IgD-negative memory B cell (primary cell): ENCODE measurements around the gene TIMD4. TPM values are rescaled to one million over a fixed set of nuclear protein-coding genes. Genes with fewer than 3 reads are reported as not detected.
"Not testable (repeated sequence)": the region's sequence is repeated elsewhere in the genome, so short reads cannot be mapped to it uniquely, and the experiment has no call there.

ENCODE experiments used
- H3K27ac Mint-ChIP-seq, 3 donors: one replicate each; pipeline ENCODE4 v1.8.0; 2020 to 2022; ENCODE audit warnings: mild to moderate bottlenecking in 3 of 3, mixed read lengths in 3 of 3, moderate library complexity in 1 of 3
- H3K27me3 Mint-ChIP-seq: one replicate; pipeline ENCODE4 v1.8.0; 2021; ENCODE audit warnings: mixed read lengths
- H3K36me3 Mint-ChIP-seq: one replicate; pipeline ENCODE4 v1.8.0; 2020; ENCODE audit warnings: mild to moderate bottlenecking, mixed read lengths
- H3K4me1 Mint-ChIP-seq, 3 donors: one replicate each; pipeline ENCODE4 v1.8.0; 2020 to 2022; ENCODE audit warnings: mixed read lengths in 3 of 3, mild to moderate bottlenecking in 1 of 3
- H3K4me3 Mint-ChIP-seq, 4 donors: one replicate each; pipeline ENCODE4 v1.8.0; 2020 to 2022; ENCODE audit warnings: mild to moderate bottlenecking in 4 of 4, mixed read lengths in 4 of 4, moderate library complexity in 3 of 4
- H3K9me3 Mint-ChIP-seq, 3 donors: one replicate each; pipeline ENCODE4 v1.8.0; 2020 to 2021; ENCODE audit warnings: mixed read lengths in 3 of 3, mild to moderate bottlenecking in 1 of 3
- polyA plus RNA-seq: library from polyadenylated mRNA; unstranded; fragments of 300-500 nt; fragmentation: Illumina TruSeq; gene quantifications from one replicate; pipeline ENCODE4 v1.2.3, GENCODE V29; 2021

The TIMD4 gene
- not detected for polyA plus RNA-seq

DNA sequence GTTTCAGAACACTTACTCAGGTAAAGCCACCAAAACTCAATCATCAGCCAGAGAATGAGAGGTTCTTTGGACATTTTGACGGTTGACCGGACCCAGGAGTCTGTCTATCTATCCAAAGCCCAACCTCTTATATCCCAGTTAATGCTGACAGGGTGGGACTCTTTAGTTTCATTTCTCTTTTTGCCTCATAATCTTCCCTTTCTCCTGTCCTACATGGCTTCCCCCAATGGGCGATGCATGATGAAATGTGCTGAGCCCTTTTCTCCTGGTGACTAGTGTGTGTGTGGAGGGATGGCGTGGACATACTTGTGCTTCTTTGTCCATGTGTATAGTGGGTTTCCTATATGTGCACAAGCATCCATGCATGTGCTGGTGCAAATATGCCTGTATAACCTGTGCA is at the start of gene TIMD4:
Gene TIMD4 (minus strand): TSS at position 102 of the 400 bp plus-strand sequence. CDS start 28 bp downstream, at position 74.
- no peak within 1 kb of the TSS for H3K27ac Mint-ChIP-seq

DNA sequence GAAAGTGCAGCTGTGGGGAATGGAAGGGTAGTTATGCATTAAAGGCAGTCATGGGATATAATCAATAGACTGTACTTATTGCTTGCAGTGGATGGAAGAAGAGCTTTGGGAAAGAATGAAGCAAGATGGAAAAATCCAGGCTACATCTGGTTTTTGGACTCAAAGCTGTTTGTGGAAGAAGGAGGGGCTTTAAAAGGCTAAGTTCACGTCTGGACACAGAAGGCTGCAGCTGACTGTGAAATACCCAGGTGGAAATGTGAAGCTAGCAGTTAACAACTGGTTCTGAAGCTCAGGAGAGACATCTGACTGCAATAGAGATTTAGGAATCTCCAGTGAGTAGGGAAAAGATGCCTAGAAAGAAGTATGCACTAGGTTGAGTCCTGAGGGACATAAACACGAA is 43.2 kb upstream of the TIMD4 start:
- H3K36me3 Mint-ChIP-seq: no peaks in the 10 kb centered on the region
- H3K4me1 Mint-ChIP-seq: no peaks in the 10 kb centered on the region
- peaks cover 8% of the 10 kb centered on the region for H3K27me3 Mint-ChIP-seq
- no peak overlapping the region for H3K4me3 Mint-ChIP-seq
- H3K27ac Mint-ChIP-seq: no peak overlapping the region
- peaks cover 0 to 10% (median 3%) of the 10 kb centered on the region in 3 donors for H3K9me3 Mint-ChIP-seq

More for the DNA sequence above, at the start of gene TIMD4:
- Mint-ChIP-seq H3K4me1 (peaks cover 6 to 11% (median 8%) of the 10 kb centered on the region in 3 donors), H3K4me3 (no peak within 1 kb of the TSS), H3K9me3 (peaks cover 0 to 7% (median 3%) of the 10 kb centered on the region in 3 donors), H3K36me3 (no peaks in the 10 kb centered on the region), H3K27me3 (no peaks in the 10 kb centered on the region)

DNA sequence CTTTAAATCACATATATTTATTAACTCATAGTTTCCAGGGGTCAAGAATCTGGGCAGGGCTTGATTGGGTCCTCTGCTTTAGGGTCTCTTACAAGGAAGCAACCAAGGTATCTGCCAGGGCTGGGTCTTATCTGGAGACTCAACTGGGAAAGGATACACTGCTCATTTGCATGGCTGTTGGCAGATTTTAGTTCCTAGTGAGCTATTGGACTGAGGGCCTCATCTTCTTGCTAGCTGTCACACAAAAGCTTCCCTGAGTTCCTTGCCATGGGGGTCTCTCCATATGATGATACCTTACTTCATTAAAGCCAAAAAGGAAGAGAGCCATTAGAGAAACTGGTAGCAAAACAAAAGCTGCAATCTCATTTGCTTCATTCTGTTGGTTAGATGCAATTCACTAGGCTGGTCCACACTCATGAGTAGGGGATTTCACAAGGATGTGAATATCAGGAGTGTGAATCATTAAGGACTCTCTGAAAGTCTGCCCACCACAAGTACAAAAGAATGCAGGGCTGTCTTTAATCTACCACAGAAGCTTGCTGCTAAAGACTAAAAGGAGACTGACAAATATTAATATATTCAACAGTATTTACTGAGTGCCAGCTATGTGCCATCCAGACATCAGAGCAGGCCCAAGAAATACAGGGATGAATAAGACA is 42.0 kb upstream of the TIMD4 start:
- peaks cover 8% of the 10 kb centered on the region for H3K27me3 Mint-ChIP-seq
- H3K4me3 Mint-ChIP-seq: no peak overlapping the region
- H3K4me1 Mint-ChIP-seq: no peaks in the 10 kb centered on the region
- H3K9me3 Mint-ChIP-seq: peaks cover 5 to 15% (median 6%) of the 10 kb centered on the region in 3 donors
- peaks cover 2% of the 10 kb centered on the region for H3K36me3 Mint-ChIP-seq
- no peak overlapping the region for H3K27ac Mint-ChIP-seq

DNA sequence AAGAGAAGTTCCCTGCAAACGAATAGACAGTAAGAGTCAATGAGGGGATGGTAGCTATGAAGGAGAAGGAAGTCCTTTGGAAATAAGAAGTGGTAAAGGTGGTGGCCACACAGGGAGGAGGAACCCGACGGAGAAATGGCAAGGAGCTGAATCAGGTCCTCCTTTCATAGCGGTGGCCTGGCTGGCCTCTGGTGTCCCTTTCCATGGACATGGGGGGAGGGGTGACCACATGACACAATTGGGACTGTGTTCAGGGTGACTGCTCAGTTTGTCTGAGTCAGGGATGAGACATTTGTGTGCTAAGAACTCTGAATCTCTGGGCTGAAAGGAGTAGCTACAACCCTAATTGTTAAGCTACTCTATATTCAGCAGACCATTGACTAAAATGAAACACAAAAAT is 28.7 kb upstream of the TIMD4 start:
- no peak overlapping the region for H3K4me3 Mint-ChIP-seq
- no peaks in the 10 kb centered on the region for H3K4me1 Mint-ChIP-seq
- H3K9me3 Mint-ChIP-seq: peaks cover 3 to 4% (median 3%) of the 10 kb centered on the region in 3 donors

DNA sequence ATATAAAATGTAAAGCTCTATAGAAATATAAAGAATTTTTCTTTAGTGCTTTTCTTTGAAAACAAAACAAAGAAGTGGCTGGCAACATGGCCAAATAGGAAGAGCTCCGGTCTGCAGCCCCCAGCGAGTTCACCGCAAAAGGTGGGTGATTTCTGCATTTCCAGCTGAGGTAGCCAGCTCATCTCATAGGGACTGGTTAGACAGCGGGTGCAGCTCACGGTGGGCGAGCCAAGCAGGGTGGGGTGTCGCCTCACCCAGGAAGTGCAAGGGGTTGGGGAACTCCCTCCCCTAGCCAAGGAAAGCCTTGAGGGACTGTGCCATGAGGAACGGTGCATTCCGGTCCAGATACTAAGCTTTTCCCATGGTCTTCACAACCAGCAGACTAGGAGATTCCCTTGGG is 21.0 kb upstream of the TIMD4 start:
- Mint-ChIP-seq H3K36me3 (no peaks in the 10 kb centered on the region), H3K27me3 (peaks cover 11% of the 10 kb centered on the region), H3K9me3 (peaks cover 0 to 3% (median 2%) of the 10 kb centered on the region in 3 donors), H3K4me3 (no peak overlapping the region), H3K4me1 (peaks cover 0 to 7% (median 6%) of the 10 kb centered on the region in 3 donors), H3K27ac (no peak overlapping the region)

More for the DNA sequence above, 28.7 kb upstream of the TIMD4 start:
- Mint-ChIP-seq H3K36me3 (no peaks in the 10 kb centered on the region), H3K27ac (no peak overlapping the region), H3K27me3 (no peaks in the 10 kb centered on the region)

DNA sequence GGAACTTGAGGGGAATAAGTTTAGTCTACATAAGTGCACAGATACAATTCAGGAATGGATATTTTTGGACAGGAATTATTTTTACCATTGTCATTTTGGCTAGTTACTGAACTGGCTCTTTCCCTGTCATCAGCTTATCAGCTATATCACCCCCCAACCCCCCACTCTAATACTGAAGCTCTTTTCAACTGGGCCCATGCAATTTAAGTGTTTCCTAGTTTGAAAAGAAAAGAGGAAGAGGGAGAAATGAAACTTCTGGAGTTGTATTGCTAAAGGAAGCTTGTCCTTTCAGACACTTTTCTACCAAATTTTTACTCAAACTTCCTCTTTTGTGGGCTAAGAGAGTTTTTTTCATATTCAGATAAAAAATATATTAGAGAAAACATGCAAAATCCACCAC is 18.5 kb upstream of the TIMD4 start:
- Mint-ChIP-seq H3K4me3 (no peak overlapping the region), H3K4me1 (peaks cover 5 to 7% (median 6%) of the 10 kb centered on the region in 3 donors), H3K27me3 (peaks cover 18% of the 10 kb centered on the region), H3K27ac (no peak overlapping the region), H3K9me3 (peaks cover 0 to 8% (median 2%) of the 10 kb centered on the region in 3 donors), H3K36me3 (no peaks in the 10 kb centered on the region)

DNA sequence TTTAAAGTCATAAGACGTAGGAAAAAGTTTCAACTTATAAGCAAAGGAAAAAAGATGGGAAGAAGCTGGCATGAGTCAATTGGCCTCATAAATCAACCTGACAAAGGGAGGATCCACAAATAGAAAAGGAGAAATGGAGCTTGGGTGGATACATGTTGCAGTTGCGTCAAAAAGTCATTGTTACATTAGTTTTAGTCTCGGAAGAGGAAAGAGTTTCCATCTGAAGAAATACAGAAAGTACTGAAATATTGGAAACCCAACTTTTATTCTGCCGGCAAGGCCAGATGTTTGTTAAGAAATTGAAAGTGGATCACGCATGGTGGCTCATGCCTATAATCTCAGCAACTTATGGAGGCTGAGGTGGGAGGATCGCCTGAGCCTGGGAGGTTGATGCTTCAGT is 11.3 kb upstream of the TIMD4 start:
- Mint-ChIP-seq H3K27me3 (peaks cover 22% of the 10 kb centered on the region), H3K4me3 (peak overlapping the region in 1 of 4 donors; percentile 54), H3K4me1 (peaks cover 4 to 13% (median 5%) of the 10 kb centered on the region in 3 donors), H3K27ac (peak overlapping the region in 1 of 3 donors; percentile 63), H3K9me3 (peaks cover 0 to 10% (median 3%) of the 10 kb centered on the region in 3 donors), H3K36me3 (no peaks in the 10 kb centered on the region)

DNA sequence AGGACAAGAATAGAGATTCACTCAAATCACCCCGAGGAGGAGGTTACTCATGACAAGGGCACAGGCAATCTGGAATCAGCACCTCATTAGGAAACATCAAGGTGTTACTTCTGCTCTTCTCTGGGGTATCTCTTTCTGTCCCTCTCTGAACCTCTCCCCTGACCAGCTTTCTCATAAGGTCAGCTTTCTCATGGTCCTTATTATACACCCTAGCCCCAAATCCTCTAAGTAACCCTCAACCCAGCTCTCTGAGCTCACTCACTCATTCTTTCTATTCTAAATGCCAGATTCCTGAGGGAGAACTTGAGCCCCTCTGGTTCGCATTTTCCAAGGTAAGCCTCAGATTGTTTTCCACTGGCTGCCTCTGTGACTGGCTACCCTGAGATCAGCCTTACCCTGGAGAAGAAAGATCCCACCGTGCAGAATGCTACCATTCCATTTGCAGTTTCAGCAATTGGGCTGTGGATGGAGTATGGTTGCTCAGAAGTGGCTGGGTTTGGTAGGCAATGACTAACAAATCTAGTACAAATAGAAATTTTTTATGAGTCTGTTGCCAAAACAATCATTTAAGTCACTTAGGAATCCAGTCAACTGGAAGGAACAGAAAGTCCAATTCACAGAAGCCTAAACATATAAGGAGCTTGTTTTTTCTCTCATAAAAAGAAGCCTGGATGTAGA is 9.0 kb upstream of the TIMD4 start:
- peaks cover 0 to 5% (median 3%) of the 10 kb centered on the region in 3 donors for H3K9me3 Mint-ChIP-seq
- H3K36me3 Mint-ChIP-seq: no peaks in the 10 kb centered on the region
- H3K27ac Mint-ChIP-seq: no peak overlapping the region
- H3K27me3 Mint-ChIP-seq: peaks cover 17% of the 10 kb centered on the region
- peaks cover 4 to 12% (median 5%) of the 10 kb centered on the region in 3 donors for H3K4me1 Mint-ChIP-seq
- no peak overlapping the region for H3K4me3 Mint-ChIP-seq

DNA sequence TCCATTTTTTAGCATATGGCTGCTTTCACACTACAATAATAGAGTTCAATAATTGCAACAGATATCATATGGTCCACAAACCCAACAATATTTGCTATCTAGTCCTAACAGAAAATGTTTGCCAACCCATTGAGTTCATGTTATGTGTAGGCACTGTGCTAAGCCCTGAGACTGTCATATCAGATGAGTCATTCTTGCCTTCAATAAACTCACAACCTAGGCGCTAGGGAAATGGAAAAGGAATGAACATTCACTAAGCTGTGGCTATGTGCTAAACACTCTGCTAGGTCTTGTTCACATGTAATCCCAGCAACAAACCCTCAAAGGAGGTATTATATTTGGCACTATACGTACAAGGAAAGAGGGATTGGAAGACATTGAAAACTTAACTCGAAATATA is 8.4 kb upstream of the TIMD4 start:
- Mint-ChIP-seq H3K36me3 (no peaks in the 10 kb centered on the region), H3K4me3 (no peak overlapping the region), H3K27ac (no peak overlapping the region), H3K9me3 (peaks cover 0 to 5% (median 3%) of the 10 kb centered on the region in 3 donors), H3K4me1 (peaks cover 4 to 8% (median 5%) of the 10 kb centered on the region in 3 donors), H3K27me3 (peaks cover 14% of the 10 kb centered on the region)

DNA sequence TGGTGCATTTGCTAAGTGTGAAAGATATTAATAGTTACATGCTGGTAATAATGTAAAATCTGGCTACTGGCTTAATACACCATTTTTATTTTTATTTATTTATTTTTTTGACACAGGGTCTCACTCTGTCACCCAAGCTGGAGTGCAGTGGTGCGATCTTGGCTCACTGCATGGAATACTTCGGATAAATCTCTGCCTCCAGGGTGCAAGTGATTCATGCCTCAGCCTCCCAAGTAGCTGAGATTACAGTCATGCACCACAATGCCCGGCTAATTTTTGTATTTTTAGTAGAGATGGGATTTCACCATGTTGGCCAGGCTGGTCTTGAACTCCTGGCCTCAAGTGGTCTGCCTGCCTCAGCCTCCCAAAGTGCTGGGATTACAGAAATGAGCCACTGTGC is 4.4 kb upstream of the TIMD4 start:
- not testable (repeated sequence) for H3K9me3 Mint-ChIP-seq, H3K4me1 Mint-ChIP-seq, H3K36me3 Mint-ChIP-seq, H3K4me3 Mint-ChIP-seq, H3K27me3 Mint-ChIP-seq, H3K27ac Mint-ChIP-seq

DNA sequence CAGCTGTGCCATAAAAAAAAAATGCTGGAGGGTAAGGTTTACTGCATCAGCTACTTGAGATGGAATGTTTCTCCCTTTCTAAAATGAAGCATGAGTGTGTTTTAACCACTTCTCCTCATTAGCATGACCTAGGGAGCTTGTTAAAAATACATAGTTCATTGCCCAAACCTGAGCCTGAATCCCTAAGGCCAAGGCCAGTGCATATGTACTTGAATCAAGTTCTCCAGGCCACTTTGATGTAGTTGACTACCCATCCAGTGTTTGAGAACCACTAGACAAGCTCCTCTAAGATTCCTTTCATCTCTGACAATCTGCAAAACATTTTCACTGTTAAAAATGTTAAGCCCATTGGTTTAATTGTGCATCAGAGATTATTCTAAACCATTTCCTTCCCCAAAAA is 6.7 kb downstream of the TIMD4 start:
- H3K9me3 Mint-ChIP-seq: peaks cover 0 to 2% (median 0%) of the 10 kb centered on the region in 3 donors
- no peak overlapping the region for H3K4me3 Mint-ChIP-seq
- H3K27me3 Mint-ChIP-seq: peaks cover 6% of the 10 kb centered on the region
- no peak overlapping the region for H3K27ac Mint-ChIP-seq
- H3K4me1 Mint-ChIP-seq: peaks cover 9 to 15% (median 13%) of the 10 kb centered on the region in 3 donors
- H3K36me3 Mint-ChIP-seq: no peaks in the 10 kb centered on the region

DNA sequence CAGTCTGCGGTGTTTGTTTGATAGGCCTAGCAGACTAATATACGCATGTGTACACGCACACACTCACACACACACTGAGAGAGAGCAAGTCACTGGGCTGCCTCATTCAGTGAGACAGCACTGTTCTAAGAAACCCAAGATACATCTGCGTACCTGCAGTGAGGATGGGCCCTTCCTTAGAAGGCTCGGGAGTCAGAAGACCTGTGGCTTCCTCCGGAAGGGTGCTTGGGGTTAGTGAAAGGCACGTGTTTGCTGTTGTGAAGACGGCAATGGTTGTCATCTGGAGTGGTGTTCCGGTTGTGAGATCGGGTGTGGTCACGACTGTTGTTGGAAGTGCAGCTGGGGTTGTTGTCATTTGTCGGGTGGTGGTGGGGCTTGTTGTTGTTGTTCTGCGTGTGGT is 11.7 kb downstream of the TIMD4 start:
- H3K27ac Mint-ChIP-seq: peak overlapping the region in 1 of 3 donors; percentile 60
- H3K9me3 Mint-ChIP-seq: peaks cover 0 to 2% (median under 1%) of the 10 kb centered on the region in 3 donors
- no peak overlapping the region for H3K4me3 Mint-ChIP-seq

DNA sequence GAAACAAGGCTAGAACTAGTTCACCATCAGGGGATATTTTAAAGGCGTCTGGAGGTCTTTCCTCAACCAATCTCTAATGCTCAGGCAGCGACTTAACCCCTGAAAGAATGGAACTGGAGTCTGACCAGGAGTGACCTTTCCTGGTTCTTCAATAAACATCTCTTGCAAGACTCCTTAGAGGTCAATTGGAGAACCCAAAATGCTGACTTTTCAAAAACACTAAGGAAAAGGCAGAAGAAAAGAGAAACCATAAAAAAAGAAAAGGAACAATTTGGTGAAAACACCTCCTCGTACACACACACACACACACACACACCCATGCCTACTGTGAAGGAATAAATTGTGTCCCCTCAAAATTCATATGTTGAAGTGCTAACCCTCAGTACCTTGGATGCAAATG is 12.3 kb downstream of the TIMD4 start:
- Mint-ChIP-seq H3K36me3 (no peaks in the 10 kb centered on the region), H3K4me1 (no peaks in the 10 kb centered on the region), H3K4me3 (no peak overlapping the region), H3K27me3 (peaks cover 5% of the 10 kb centered on the region), H3K9me3 (peaks cover 0 to 2% (median 2%) of the 10 kb centered on the region in 3 donors), H3K27ac (no peak overlapping the region)

More for the DNA sequence above, 11.7 kb downstream of the TIMD4 start:
- peaks cover 0 to 3% (median 2%) of the 10 kb centered on the region in 3 donors for H3K4me1 Mint-ChIP-seq
- peaks cover 5% of the 10 kb centered on the region for H3K27me3 Mint-ChIP-seq
- no peaks in the 10 kb centered on the region for H3K36me3 Mint-ChIP-seq

DNA sequence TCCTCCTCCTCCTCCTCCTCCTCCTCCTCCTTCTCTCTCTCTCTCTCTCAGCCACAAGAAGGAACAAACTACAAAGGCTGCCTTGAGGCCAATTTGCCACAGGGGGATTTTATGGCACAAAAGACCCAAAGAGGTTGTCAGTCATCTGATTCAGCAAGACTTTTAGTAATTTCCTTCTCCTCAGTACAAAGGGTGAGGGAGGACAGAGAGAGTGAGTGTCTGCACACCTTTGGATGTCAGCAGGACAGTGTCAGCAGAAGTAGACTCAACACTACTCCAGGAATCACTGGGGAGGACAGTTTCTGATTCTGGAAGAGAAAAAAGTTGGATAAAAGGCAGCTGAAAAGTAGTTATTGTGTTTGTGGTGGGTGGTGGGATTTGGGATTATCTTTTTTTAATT is 13.6 kb downstream of the TIMD4 start:
- no peak overlapping the region for H3K4me3 Mint-ChIP-seq
- no peaks in the 10 kb centered on the region for H3K36me3 Mint-ChIP-seq
- peaks cover 5% of the 10 kb centered on the region for H3K27me3 Mint-ChIP-seq
- H3K27ac Mint-ChIP-seq: no peak overlapping the region
- peaks cover 0 to 2% (median 2%) of the 10 kb centered on the region in 3 donors for H3K9me3 Mint-ChIP-seq
- no peaks in the 10 kb centered on the region for H3K4me1 Mint-ChIP-seq

DNA sequence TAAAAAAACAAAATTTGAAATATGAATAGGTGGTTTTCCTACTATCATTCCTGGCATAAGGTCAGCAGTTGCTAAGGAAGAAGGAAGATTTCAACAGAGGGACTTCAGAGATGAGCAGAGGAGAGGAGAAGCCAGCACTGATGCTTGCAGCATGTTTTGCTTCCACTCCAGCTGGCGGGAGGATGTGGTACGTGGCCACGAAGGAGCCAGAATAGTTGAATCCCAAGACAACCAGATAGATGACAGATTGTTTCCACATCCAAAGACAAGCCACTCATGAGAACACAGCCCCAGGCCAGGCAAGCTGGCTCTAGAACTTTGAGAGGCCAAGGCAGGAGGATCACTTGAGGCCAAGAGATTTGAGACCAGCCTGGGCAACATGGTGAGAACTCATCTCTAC is 15.1 kb downstream of the TIMD4 start:
- no peak overlapping the region for H3K27ac Mint-ChIP-seq
- peaks cover 5% of the 10 kb centered on the region for H3K27me3 Mint-ChIP-seq
- no peaks in the 10 kb centered on the region for H3K36me3 Mint-ChIP-seq
- no peak overlapping the region for H3K4me3 Mint-ChIP-seq
- no peaks in the 10 kb centered on the region for H3K4me1 Mint-ChIP-seq
- H3K9me3 Mint-ChIP-seq: peaks cover 0 to 2% (median 2%) of the 10 kb centered on the region in 3 donors
